IPS-20b (cell line): ENCODE results near the gene PTGIS.
A peak's percentile ranks its signal among the peaks of the same experiment; 100 is the strongest.
"Not testable (repeated sequence)": the region's sequence is repeated elsewhere in the genome, so short reads cannot be mapped to it uniquely, and the experiment has no call there.

ENCODE experiments used
- H3K27ac ChIP-seq: one replicate; pipeline ENCODE4 v1.5.1; 2013; ENCODE audit warnings: low read length
- H3K27me3 ChIP-seq: 2 replicates; pipeline ENCODE4 v1.6.1; 2013; ENCODE audit warnings: mild to moderate bottlenecking, low read length, inconsistent platforms; ENCODE audit not compliant: insufficient read depth
- H3K36me3 ChIP-seq: 2 replicates; pipeline ENCODE4 v1.6.1; 2013; ENCODE audit warnings: low read depth, mild to moderate bottlenecking, inconsistent platforms, low read length, moderate library complexity; ENCODE audit not compliant: insufficient read depth
- H3K4me1 ChIP-seq: 2 replicates; pipeline ENCODE4 v1.6.1; 2013; ENCODE audit warnings: mild to moderate bottlenecking, control low read depth, inconsistent platforms, low read length, moderate library complexity; ENCODE audit not compliant: insufficient read depth
- H3K4me3 ChIP-seq: 2 replicates; pipeline ENCODE4 v1.5.1; 2013; ENCODE audit warnings: mild to moderate bottlenecking, low read length, inconsistent platforms
- H3K9ac ChIP-seq: 2 replicates; pipeline ENCODE4 v1.6.1; 2013; ENCODE audit warnings: low read depth, mild to moderate bottlenecking, inconsistent platforms, low read length, moderate library complexity
- H3K9me3 ChIP-seq: 2 replicates; pipeline ENCODE4 v1.6.1; 2013; ENCODE audit warnings: mild to moderate bottlenecking, low read depth, low read length, inconsistent platforms; ENCODE audit not compliant: insufficient read depth

The PTGIS gene

GRCh38 chr20:49570828-49571552 lies 3.1 kb upstream of the PTGIS start:
- no peak overlapping the region for H3K9ac ChIP-seq
- no peak overlapping the region for H3K27ac ChIP-seq
- no peaks in the 10 kb centered on the region for H3K36me3 ChIP-seq

GRCh38 chr20:49570161-49570827 lies 2.4 kb upstream of the PTGIS start:
- no peaks in the 10 kb centered on the region for H3K9me3 ChIP-seq
- no peaks in the 10 kb centered on the region; the same call in 1 of the 2 replicates for H3K27me3 ChIP-seq

More at GRCh38 chr20:49570828-49571552, 3.1 kb upstream of the PTGIS start:
- Histone ChIP-seq H3K4me3 (no peak overlapping the region), H3K9me3 (no peaks in the 10 kb centered on the region), H3K4me1 (peaks cover 28% of the 10 kb centered on the region; the same call in 1 of the 2 replicates), H3K27me3 (no peaks in the 10 kb centered on the region; the same call in 1 of the 2 replicates)

GRCh38 chr20:49569411-49570115 lies 1.6 kb upstream of the PTGIS start:
- Histone ChIP-seq H3K9ac (peak overlapping the region; percentile 73; the same call in 1 of the 2 replicates), H3K9me3 (no peaks in the 10 kb centered on the region), H3K27ac (peak overlapping the region; percentile 86), H3K4me3 (peak overlapping the region; percentile 64; the same call in 1 of the 2 replicates), H3K4me1 (peaks cover 28% of the 10 kb centered on the region; the same call in 1 of the 2 replicates), H3K36me3 (no peaks in the 10 kb centered on the region), H3K27me3 (no peaks in the 10 kb centered on the region; the same call in 1 of the 2 replicates)

More at GRCh38 chr20:49570161-49570827, 2.4 kb upstream of the PTGIS start:
- peaks cover 28% of the 10 kb centered on the region; the same call in 1 of the 2 replicates for H3K4me1 ChIP-seq
- no peak overlapping the region for H3K9ac ChIP-seq
- no peak overlapping the region for H3K27ac ChIP-seq
- no peak overlapping the region for H3K4me3 ChIP-seq
- H3K36me3 ChIP-seq = no peaks in the 10 kb centered on the region

- no peaks in the 10 kb centered on the region for H3K9me3 ChIP-seq
- peaks cover 28% of the 10 kb centered on the region; the same call in 1 of the 2 replicates for H3K4me1 ChIP-seq
- H3K27ac ChIP-seq = peak overlapping the region; percentile 86
- H3K36me3 ChIP-seq = no peaks in the 10 kb centered on the region
- H3K27me3 ChIP-seq = no peaks in the 10 kb centered on the region; the same call in 1 of the 2 replicates
- H3K9ac ChIP-seq = peak overlapping the region; percentile 73; the same call in 1 of the 2 replicates
- peak overlapping the region; percentile 64 for H3K4me3 ChIP-seq
Measured at GRCh38 chr20:49568278-49569151, 578 bp upstream of the PTGIS start.

GRCh38 chr20:49566401-49567364 lies 1.3 kb downstream of the PTGIS start:
- no peaks in the 10 kb centered on the region; the same call in 1 of the 2 replicates for H3K27me3 ChIP-seq
- H3K4me1 ChIP-seq = peaks cover 24% of the 10 kb centered on the region; the same call in 1 of the 2 replicates
- H3K9me3 ChIP-seq = no peaks in the 10 kb centered on the region
- no peak overlapping the region for H3K27ac ChIP-seq
- H3K4me3 ChIP-seq = peak overlapping the region; percentile 86
- peak overlapping the region; percentile 81; the same call in 1 of the 2 replicates for H3K9ac ChIP-seq
- no peaks in the 10 kb centered on the region for H3K36me3 ChIP-seq

GRCh38 chr20:49564991-49565390 lies 2.9 kb downstream of the PTGIS start:
- not testable (repeated sequence) for H3K36me3 ChIP-seq, H3K9ac ChIP-seq

GRCh38 chr20:49563015-49563980 lies 4.6 kb downstream of the PTGIS start:
- Histone ChIP-seq H3K27me3 (no peaks in the 10 kb centered on the region; the same call in 1 of the 2 replicates), H3K4me1 (peaks cover 17% of the 10 kb centered on the region; the same call in 1 of the 2 replicates), H3K4me3 (no peak overlapping the region), H3K27ac (no peak overlapping the region), H3K9me3 (no peaks in the 10 kb centered on the region), H3K36me3 (no peaks in the 10 kb centered on the region), H3K9ac (no peak overlapping the region)

More at GRCh38 chr20:49564991-49565390, 2.9 kb downstream of the PTGIS start:
- H3K4me1 ChIP-seq = peaks cover 27% of the 10 kb centered on the region; the same call in 1 of the 2 replicates
- H3K9me3 ChIP-seq, H3K27me3 ChIP-seq, H3K27ac ChIP-seq, H3K4me3 ChIP-seq: not testable (repeated sequence)

- Histone ChIP-seq H3K27ac (no peak overlapping the region), H3K9me3 (no peaks in the 10 kb centered on the region), H3K4me3 (no peak overlapping the region), H3K36me3 (no peaks in the 10 kb centered on the region), H3K4me1 (peaks cover 17% of the 10 kb centered on the region; the same call in 1 of the 2 replicates), H3K27me3 (no peaks in the 10 kb centered on the region; the same call in 1 of the 2 replicates), H3K9ac (peak overlapping the region; percentile 41; the same call in 1 of the 2 replicates)
Measured at GRCh38 chr20:49562311-49563014, 5.5 kb downstream of the PTGIS start.

- H3K9ac ChIP-seq = peak overlapping the region; percentile 37; the same call in 1 of the 2 replicates
- peaks cover 14% of the 10 kb centered on the region; the same call in 1 of the 2 replicates for H3K4me1 ChIP-seq
- no peak overlapping the region for H3K27ac ChIP-seq
- H3K36me3 ChIP-seq = no peaks in the 10 kb centered on the region
- H3K4me3 ChIP-seq = no peak overlapping the region
- H3K9me3 ChIP-seq = no peaks in the 10 kb centered on the region
- no peaks in the 10 kb centered on the region for H3K27me3 ChIP-seq
Measured at GRCh38 chr20:49561806-49562205, 6.1 kb downstream of the PTGIS start.
